HCT116 (cell line): ENCODE measurements around the gene PCBP3. TPM values are rescaled to one million over a fixed set of nuclear protein-coding genes. Genes with fewer than 3 reads are reported as not detected.

ENCODE experiments used
- ATAC-seq: fragments of 200-7000 bp; cut with Tn5 transposase; 2 replicates; pipeline ENCODE4 v1.9.1; 2020; ENCODE audit warnings: mild to moderate bottlenecking, moderate library complexity
- BruUV-seq: library from RNA; stranded (reverse); fragments of 400-500 nt; replicated peaks from 2 replicates; lab custom pipeline; 2021; lab: Mats Ljungman, UMichigan
- CTCF ChIA-PET: fragments of 300-600 bp; sonication (Branson Sonifier 250); formaldehyde crosslinking; loops from one replicate; lab custom pipeline; 2021; ENCODE audit warnings: antibody characterized with exemption; lab: Charles Lee
- POLR2A ChIA-PET: fragments of 300-600, 350-600 bp; sonication (Branson Sonifier 250); formaldehyde crosslinking; loops from one replicate; lab custom pipeline; 2021; ENCODE audit warnings: antibody characterized with exemption; lab: Charles Lee
- RAD21 ChIA-PET, 2 experiments: fragments of 300-600 bp; sonication (Branson Sonifier 250); formaldehyde crosslinking; loops; one replicate each; lab custom pipeline; 2023; ENCODE audit warnings: low total read pairs in 2 of 2; ENCODE audit not compliant: uncharacterized antibody in 2 of 2, unreplicated experiment in 2 of 2, low non-redundant PET in 1 of 2; lab: Charles Lee
- DNase-seq: peaks from one replicate; pipeline ENCODE4 v3.0.0-alpha.2; 2010; ENCODE audit warnings: low read depth, low spot score
- H2AFZ ChIP-seq: fragments of 200-600 bp; shearing (Covaris generic), sonication (generic); 2 replicates; pipeline ENCODE4 v1.6.1; 2017; ENCODE audit warnings: low read depth, mixed run types, mixed read lengths, antibody characterized with exemption, low read length; ENCODE audit not compliant: poor library complexity, severe bottlenecking
- H3K27ac ChIP-seq: 2 replicates; pipeline ENCODE4 v1.5.1; 2012; ENCODE audit warnings: low read depth, low read length
- H3K27me3 ChIP-seq: fragments of 200-600 bp; sonication (generic); 2 replicates; pipeline ENCODE4 v1.6.1; 2016; ENCODE audit warnings: mixed run types, low read length, mixed read lengths; ENCODE audit not compliant: insufficient read depth
- H3K36me3 ChIP-seq, 2 experiments: fragments of 200-500 bp in 1 of 2; fragments of 200-600 bp in 1 of 2; sonication (Bioruptor generic) in 1 of 2; sonication (generic) in 1 of 2; 2 replicates each; pipeline versions ENCODE4 v1.5.1 to v1.6.1; 2014 to 2016; ENCODE audit warnings: low read length in 2 of 2, inconsistent platforms in 1 of 2, mixed read lengths in 1 of 2, mixed run types in 1 of 2; ENCODE audit not compliant: insufficient read depth in 2 of 2, control insufficient read depth in 1 of 2
- H3K4me1 ChIP-seq, 2 experiments: fragments of 200-600 bp in 1 of 2; sonication (generic) in 1 of 2; 2 replicates each; pipeline versions ENCODE4 v1.5.1 to v1.6.1; 2012 to 2017; ENCODE audit warnings: low read length in 2 of 2, inconsistent platforms in 1 of 2, mild to moderate bottlenecking in 1 of 2, mixed read lengths in 1 of 2, mixed run types in 1 of 2, moderate library complexity in 1 of 2; ENCODE audit not compliant: insufficient read depth in 2 of 2, control insufficient read depth in 1 of 2
- H3K4me2 ChIP-seq: fragments of 200-600 bp; sonication (generic); 2 replicates; pipeline ENCODE4 v1.6.1; 2017; ENCODE audit warnings: mixed run types, low read length, mixed read lengths
- H3K4me3 ChIP-seq, 2 experiments: fragments of 200-600 bp in 1 of 2; sonication (generic) in 1 of 2; replicated peaks in 1 of 2; 2 replicates each; pipeline ENCODE4 v1.5.1; 2011 to 2016; ENCODE audit warnings: low read length in 2 of 2, control low read depth in 1 of 2, low read depth in 1 of 2, mild to moderate bottlenecking in 1 of 2, mixed read lengths in 1 of 2, mixed run types in 1 of 2
- H3K79me2 ChIP-seq: fragments of 200-600 bp; sonication (generic); 2 replicates; pipeline ENCODE4 v1.6.1; 2017; ENCODE audit warnings: mild to moderate bottlenecking, mixed run types, low read length, moderate library complexity, mixed read lengths; ENCODE audit not compliant: insufficient read depth
- H3K9ac ChIP-seq: fragments of 200-600 bp; sonication (generic); 2 replicates; pipeline ENCODE4 v1.6.1; 2016; ENCODE audit warnings: low read length, mixed read lengths
- H3K9me2 ChIP-seq: fragments of 200-600 bp; sonication (generic), shearing (Covaris generic); 2 replicates; pipeline ENCODE4 v1.6.1; 2017; ENCODE audit warnings: mixed run types, mild to moderate bottlenecking, moderate library complexity; ENCODE audit not compliant: insufficient read depth
- H3K9me3 ChIP-seq, 2 experiments: fragments of 200-500 bp in 1 of 2; fragments of 200-600 bp in 1 of 2; sonication (Bioruptor generic) in 1 of 2; sonication (generic) in 1 of 2; 2 replicates each; pipeline ENCODE4 v1.6.1; 2014 to 2017; ENCODE audit warnings: low read length in 2 of 2, mixed read lengths in 2 of 2, inconsistent platforms in 1 of 2, low read depth in 1 of 2, mild to moderate bottlenecking in 1 of 2, mixed run types in 1 of 2, moderate library complexity in 1 of 2; ENCODE audit not compliant: control insufficient read depth in 1 of 2, insufficient read depth in 1 of 2
- H4K20me1 ChIP-seq: fragments of 200-600 bp; sonication (generic), shearing (Covaris generic); 2 replicates; pipeline ENCODE4 v1.6.1; 2017; ENCODE audit warnings: mixed run types, mild to moderate bottlenecking, moderate library complexity; ENCODE audit not compliant: insufficient read depth
- ATF3 ChIP-seq: IDR thresholded peaks from 2 replicates; pipeline ENCODE4 v1.6.1; 2012
- CBX3 ChIP-seq: IDR thresholded peaks from 2 replicates; pipeline ENCODE4 v1.6.1; 2012; ENCODE audit warnings: low read depth
- CEBPB ChIP-seq: IDR thresholded peaks from 2 replicates; pipeline ENCODE4 v1.6.1; 2012; ENCODE audit warnings: low read depth
- CTCF ChIP-seq, 3 experiments: fragments of 200-600 bp in 1 of 3; sonication (generic) in 1 of 3; IDR thresholded peaks in 2 of 3; conservative IDR thresholded peaks in 1 of 3; 2 replicates each; pipeline ENCODE4 v1.5.1; 2012 to 2017; ENCODE audit warnings: low read depth in 2 of 3, low read length in 2 of 3, antibody characterized with exemption in 1 of 3, borderline replicate concordance in 1 of 3, control low read depth in 1 of 3, mild to moderate bottlenecking in 1 of 3, mixed read lengths in 1 of 3, mixed run types in 1 of 3, moderate library complexity in 1 of 3; ENCODE audit not compliant: insufficient read depth in 1 of 3
- EGR1 ChIP-seq: IDR thresholded peaks from 2 replicates; pipeline ENCODE4 v1.6.1; 2012; ENCODE audit warnings: low read depth
- ELF1 ChIP-seq: IDR thresholded peaks from 2 replicates; pipeline ENCODE4 v1.6.1; 2012; ENCODE audit warnings: low read depth, borderline replicate concordance
- EZH2 ChIP-seq: fragments of 200-600 bp; sonication (generic); IDR thresholded peaks from 2 replicates; pipeline ENCODE4 v1.6.1; 2017; ENCODE audit warnings: antibody characterized with exemption, mixed run types
- EZH2phosphoT487 ChIP-seq: fragments of 200-600 bp; IDR thresholded peaks from 2 replicates; pipeline ENCODE4 v1.6.1; 2018; ENCODE audit warnings: antibody characterized with exemption, borderline replicate concordance
- FOSL1 ChIP-seq: IDR thresholded peaks from 2 replicates; pipeline ENCODE4 v1.6.1; 2012; ENCODE audit warnings: low read depth
- POLR2A ChIP-seq: IDR thresholded peaks from 2 replicates; pipeline ENCODE4 v1.7.0; 2011; ENCODE audit warnings: borderline replicate concordance; ENCODE audit not compliant: insufficient read depth, insufficient read length; ENCODE audit errors: extremely low read depth
- RAD21 ChIP-seq: IDR thresholded peaks from 2 replicates; pipeline ENCODE4 v1.6.1; 2012; ENCODE audit warnings: low read depth, mild to moderate bottlenecking
- SP1 ChIP-seq: IDR thresholded peaks from 2 replicates; pipeline ENCODE4 v1.6.1; 2012; ENCODE audit warnings: low read depth
- YY1 ChIP-seq: IDR thresholded peaks from 2 replicates; pipeline ENCODE4 v1.6.1; 2011; ENCODE audit warnings: low read length, low read depth, moderate library complexity, mild to moderate bottlenecking; ENCODE audit not compliant: insufficient replicate concordance; ENCODE audit errors: extremely low read depth
- ZFX ChIP-seq: fragments of 450-650 bp; IDR thresholded peaks from 2 replicates; pipeline ENCODE4 v1.6.1; 2017
- ZNF274 ChIP-seq: fragments of 200-500 bp; sonication (Bioruptor generic); IDR thresholded peaks from 2 replicates; pipeline ENCODE4 v1.6.1; 2014; ENCODE audit warnings: mild to moderate bottlenecking, low read depth, low read length, inconsistent platforms
- intact Hi-C: fragments of 100-400 bp; cut with micrococcal nuclease; formaldehyde crosslinking; loops from 2 replicates; pipeline ENCODE4 v1.10.0; 2022
- total RNA-seq: library from RNA; stranded (reverse); gene quantifications from one replicate; pipeline ENCODE4 v1.2.1, GENCODE V29; 2021; ENCODE audit not compliant: unreplicated experiment
- TF ChIP-seq, protein P1 (sequence below): IDR thresholded peaks from 2 replicates; pipeline ENCODE4 v1.6.1; 2012; ENCODE audit warnings: low read depth
- TF ChIP-seq, protein P2 (sequence below): IDR thresholded peaks from 2 replicates; pipeline ENCODE4 v1.6.1; 2011; ENCODE audit warnings: mild to moderate bottlenecking, low read length, moderate library complexity; ENCODE audit not compliant: insufficient replicate concordance; ENCODE audit errors: extremely low read depth

PCBP3 gene
- total RNA-seq, 1 experiment from 2014 or later: 3.1 TPM

- TF ChIP-seq, protein P1, sequence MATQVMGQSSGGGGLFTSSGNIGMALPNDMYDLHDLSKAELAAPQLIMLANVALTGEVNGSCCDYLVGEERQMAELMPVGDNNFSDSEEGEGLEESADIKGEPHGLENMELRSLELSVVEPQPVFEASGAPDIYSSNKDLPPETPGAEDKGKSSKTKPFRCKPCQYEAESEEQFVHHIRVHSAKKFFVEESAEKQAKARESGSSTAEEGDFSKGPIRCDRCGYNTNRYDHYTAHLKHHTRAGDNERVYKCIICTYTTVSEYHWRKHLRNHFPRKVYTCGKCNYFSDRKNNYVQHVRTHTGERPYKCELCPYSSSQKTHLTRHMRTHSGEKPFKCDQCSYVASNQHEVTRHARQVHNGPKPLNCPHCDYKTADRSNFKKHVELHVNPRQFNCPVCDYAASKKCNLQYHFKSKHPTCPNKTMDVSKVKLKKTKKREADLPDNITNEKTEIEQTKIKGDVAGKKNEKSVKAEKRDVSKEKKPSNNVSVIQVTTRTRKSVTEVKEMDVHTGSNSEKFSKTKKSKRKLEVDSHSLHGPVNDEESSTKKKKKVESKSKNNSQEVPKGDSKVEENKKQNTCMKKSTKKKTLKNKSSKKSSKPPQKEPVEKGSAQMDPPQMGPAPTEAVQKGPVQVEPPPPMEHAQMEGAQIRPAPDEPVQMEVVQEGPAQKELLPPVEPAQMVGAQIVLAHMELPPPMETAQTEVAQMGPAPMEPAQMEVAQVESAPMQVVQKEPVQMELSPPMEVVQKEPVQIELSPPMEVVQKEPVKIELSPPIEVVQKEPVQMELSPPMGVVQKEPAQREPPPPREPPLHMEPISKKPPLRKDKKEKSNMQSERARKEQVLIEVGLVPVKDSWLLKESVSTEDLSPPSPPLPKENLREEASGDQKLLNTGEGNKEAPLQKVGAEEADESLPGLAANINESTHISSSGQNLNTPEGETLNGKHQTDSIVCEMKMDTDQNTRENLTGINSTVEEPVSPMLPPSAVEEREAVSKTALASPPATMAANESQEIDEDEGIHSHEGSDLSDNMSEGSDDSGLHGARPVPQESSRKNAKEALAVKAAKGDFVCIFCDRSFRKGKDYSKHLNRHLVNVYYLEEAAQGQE: no peak
- TF ChIP-seq CEBPB (no peak), YY1 (no peak), ATF3 (no peak), ZNF274 (no peak), ZFX (no peak), FOSL1 (no peak), SP1 (no peak), EZH2phosphoT487 (no peak), EGR1 (no peak), CBX3 (no peak), RAD21 (no peak), EZH2 (no peak), CTCF (IDR thresholded peaks at IDR 0.05 in 2 of 3, conservative IDR thresholded peaks at IDR 0.05 in 1 of 3; ENCODE audit: borderline replicate concordance in 1 of 3, insufficient read depth in 1 of 3, low read depth in 2 of 3, low read length in 2 of 3) (no peak), POLR2A (no peak), ELF1 (no peak)
- TF ChIP-seq, protein P2, sequence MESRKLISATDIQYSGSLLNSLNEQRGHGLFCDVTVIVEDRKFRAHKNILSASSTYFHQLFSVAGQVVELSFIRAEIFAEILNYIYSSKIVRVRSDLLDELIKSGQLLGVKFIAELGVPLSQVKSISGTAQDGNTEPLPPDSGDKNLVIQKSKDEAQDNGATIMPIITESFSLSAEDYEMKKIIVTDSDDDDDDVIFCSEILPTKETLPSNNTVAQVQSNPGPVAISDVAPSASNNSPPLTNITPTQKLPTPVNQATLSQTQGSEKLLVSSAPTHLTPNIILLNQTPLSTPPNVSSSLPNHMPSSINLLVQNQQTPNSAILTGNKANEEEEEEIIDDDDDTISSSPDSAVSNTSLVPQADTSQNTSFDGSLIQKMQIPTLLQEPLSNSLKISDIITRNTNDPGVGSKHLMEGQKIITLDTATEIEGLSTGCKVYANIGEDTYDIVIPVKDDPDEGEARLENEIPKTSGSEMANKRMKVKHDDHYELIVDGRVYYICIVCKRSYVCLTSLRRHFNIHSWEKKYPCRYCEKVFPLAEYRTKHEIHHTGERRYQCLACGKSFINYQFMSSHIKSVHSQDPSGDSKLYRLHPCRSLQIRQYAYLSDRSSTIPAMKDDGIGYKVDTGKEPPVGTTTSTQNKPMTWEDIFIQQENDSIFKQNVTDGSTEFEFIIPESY: no peak
- ChIA-PET RAD21 (no interaction called here), POLR2A (no interaction called here), CTCF (interaction anchor here (0.8 kb wide), 1 partner anchor 266 kb away, joined by 3 read pairs; no protein-coding TSS in a partner anchor)
- ATAC-seq: no peak
- H2AFZ ChIP-seq: no peak overlapping the region
- H3K27me3 ChIP-seq: no peaks in the 10 kb centered on the region; the same call in 1 of the 2 replicates
- intact Hi-C loops: loop anchor here (10.0 kb wide), 1 partner anchor 347 kb away; no protein-coding TSS in a partner anchor
- no peaks in the 10 kb centered on the region for H3K9me2 ChIP-seq
- H3K36me3 ChIP-seq: no peaks in the 10 kb centered on the region
- no TSS peak for BruUV-seq
- H3K27ac ChIP-seq: no peak overlapping the region
- no peak overlapping the region for H3K9ac ChIP-seq
- peaks cover 6 to 18% of the 10 kb centered on the region in 2 experiments; a peak in 3 of 4 replicates for H3K4me1 ChIP-seq
- no peaks in the 10 kb centered on the region for H3K79me2 ChIP-seq
- no peaks in the 10 kb centered on the region for H3K9me3 ChIP-seq
- no peak overlapping the region for H3K4me2 ChIP-seq
- no peak overlapping the region for H3K4me3 ChIP-seq
- no peak for DNase-seq
- H4K20me1 ChIP-seq: no peaks in the 10 kb centered on the region
Observed at GRCh38 chr21:45821998-45822397, 178.5 kb downstream of the PCBP3 start.
